Stimulated activated CD4-positive, alpha-beta T cell treated with anti-CD3 and anti-CD28 coated beads, TNF-alpha, amount 100 ng/mL, for 48 hours (primary cell): Measurements from ENCODE around the gene PAXIP1.

Experiments used
- DNase-seq, 3 donors: peaks; one replicate each; pipeline ENCODE4 v3.0.0-alpha.2; 2020; ENCODE audit warnings: low read depth in 3 of 3

PAXIP1 gene

GRCh38 chr7:154912871-154913637 lies 89.9 kb downstream of the PAXIP1 start:
- no peak for DNase-seq

- no peak for DNase-seq
These were observed 91.0 kb downstream of the PAXIP1 start for GRCh38 chr7:154911862-154912455.

- no peak for DNase-seq
These were observed 91.5 kb downstream of the PAXIP1 start for GRCh38 chr7:154911411-154911810.

GRCh38 chr7:154910977-154911376 lies 91.9 kb downstream of the PAXIP1 start:
- DNase-seq: no peak

GRCh38 chr7:154910125-154910524 lies 92.8 kb downstream of the PAXIP1 start:
- no peak for DNase-seq

GRCh38 chr7:154909241-154910105 lies 93.5 kb downstream of the PAXIP1 start:
- DNase-seq: no peak

GRCh38 chr7:154907651-154908620 lies 95.0 kb downstream of the PAXIP1 start:
- DNase-seq: no peak

- DNase-seq: no peak
These were observed 96.1 kb downstream of the PAXIP1 start for GRCh38 chr7:154906736-154907355.

- no peak for DNase-seq
These were observed 96.7 kb downstream of the PAXIP1 start for GRCh38 chr7:154906201-154906600.

- DNase-seq: no peak
These were observed 97.3 kb downstream of the PAXIP1 start for GRCh38 chr7:154905615-154906014.

- no peak for DNase-seq
These were observed 97.8 kb downstream of the PAXIP1 start for GRCh38 chr7:154905146-154905545.

- no peak for DNase-seq
These were observed 99.7 kb downstream of the PAXIP1 start for GRCh38 chr7:154903083-154903731.

GRCh38 chr7:154902600-154903082 lies 100.3 kb downstream of the PAXIP1 start:
- no peak for DNase-seq

- no peak for DNase-seq
These were observed 103.1 kb downstream of the PAXIP1 start for GRCh38 chr7:154899862-154900261.

- no peak for DNase-seq
These were observed 103.7 kb downstream of the PAXIP1 start for GRCh38 chr7:154898973-154899855.

GRCh38 chr7:154896076-154896475 lies 106.8 kb downstream of the PAXIP1 start:
- no peak for DNase-seq
